Peyer's patch (tissue), 4 donors: ENCODE measurements around the gene DUOX1.

Experiments used
- CTCF ChIP-seq, 6 experiments: fragments of 450-650 bp in 4 of 6; fragments of 200-600 bp in 2 of 6; sonication (generic) in 1 of 6; IDR thresholded peaks; one replicate each; pipeline ENCODE4 v1.5.1; 2017 to 2019; ENCODE audit warnings: antibody characterized with exemption in 6 of 6, mild to moderate bottlenecking in 3 of 6, moderate library complexity in 1 of 6
- POLR2A ChIP-seq, 2 donors: fragments of 450-650 bp; IDR thresholded peaks; one replicate each; pipeline ENCODE4 v1.5.1; 2017; ENCODE audit warnings: antibody characterized with exemption in 2 of 2, mild to moderate bottlenecking in 2 of 2, moderate library complexity in 2 of 2

GRCh38 chr15:45212493-45212892, 82.7 kb downstream of the DUOX1 start:
- no peak for TF ChIP-seq CTCF (IDR thresholded peaks at IDR 0.05)
- TF ChIP-seq POLR2A (IDR thresholded peaks at IDR 0.05): no peak
